Left lung (tissue), 10 donors: ENCODE data around the gene SH3PXD2B. TPM values are rescaled to one million over a fixed set of nuclear protein-coding genes. Genes with fewer than 3 reads are reported as not detected.

ENCODE experiments used
- ATAC-seq: fragments of 200-7000 bp; cut with Tn5 transposase; one replicate; pipeline ENCODE4 v1.9.1; 2020; ENCODE audit warnings: moderate library complexity
- DNase-seq, 4 donors: peaks; one replicate each; pipeline ENCODE4 v3.0.0-alpha.2; 2013 to 2020
- H3K27ac ChIP-seq, 2 donors: fragments of 200-600 bp; sonication (generic) in 1 of 2; one replicate each; pipeline versions ENCODE4 v1.5.0 to v1.8.0; 2020 to 2021
- H3K27me3 ChIP-seq, 2 donors: fragments of 200-600 bp; sonication (generic) in 1 of 2; one replicate each; pipeline versions ENCODE4 v1.5.0 to v1.8.0; 2020 to 2021
- H3K36me3 ChIP-seq, 2 donors: fragments of 200-600 bp; sonication (generic) in 1 of 2; one replicate each; pipeline versions ENCODE4 v1.5.0 to v1.8.0; 2020 to 2021
- H3K4me1 ChIP-seq, 2 donors: fragments of 200-600 bp; one replicate each; pipeline ENCODE4 v1.8.0; 2021
- H3K4me3 ChIP-seq, 2 donors: fragments of 200-600 bp; sonication (generic) in 1 of 2; one replicate each; pipeline versions ENCODE4 v1.5.0 to v1.8.0; 2020 to 2021; ENCODE audit warnings: mild to moderate bottlenecking in 1 of 2
- H3K9me3 ChIP-seq, 2 donors: fragments of 200-600 bp; sonication (generic) in 1 of 2; one replicate each; pipeline versions ENCODE4 v1.5.0 to v1.8.0; 2020 to 2021
- intact Hi-C, 2 donors: fragments of 100-400 bp; cut with DNase I; formaldehyde crosslinking; loops; one replicate each; pipeline versions ENCODE4 v1.11.2 to v1.14.2; 2022
- polyA plus RNA-seq, 6 donors: library from polyadenylated mRNA; unstranded; fragments of 120-200 nt; gene quantifications; one replicate each; pipeline ENCODE4 v1.2.1, GENCODE V29; 2013; ENCODE audit not compliant: insufficient read length in 6 of 6
- total RNA-seq, 2 donors: library from RNA; stranded (reverse); fragmentation: NEBNext Ultra II Directional; extraction: Animal tissue kit (Norgen Biotek cat#: 25700); gene quantifications; one replicate each; pipeline ENCODE4 v1.2.1, GENCODE V29; 2021
- TF ChIP-seq, protein P1 (sequence below), 2 donors: fragments of 200-600 bp; sonication (generic) in 1 of 2; IDR thresholded peaks; one replicate each; pipeline versions ENCODE4 v1.5.0 to v1.8.0; 2021; ENCODE audit warnings: antibody characterized with exemption in 2 of 2
- donor health status: DM: no; HTN: yes; CAD: no.
- donor health status: DM: no; HTN: no; CAD: no.

The SH3PXD2B gene
- total and polyA plus RNA-seq, 8 donors: 35.4 to 57.5 (median 43.8) TPM

DNA sequence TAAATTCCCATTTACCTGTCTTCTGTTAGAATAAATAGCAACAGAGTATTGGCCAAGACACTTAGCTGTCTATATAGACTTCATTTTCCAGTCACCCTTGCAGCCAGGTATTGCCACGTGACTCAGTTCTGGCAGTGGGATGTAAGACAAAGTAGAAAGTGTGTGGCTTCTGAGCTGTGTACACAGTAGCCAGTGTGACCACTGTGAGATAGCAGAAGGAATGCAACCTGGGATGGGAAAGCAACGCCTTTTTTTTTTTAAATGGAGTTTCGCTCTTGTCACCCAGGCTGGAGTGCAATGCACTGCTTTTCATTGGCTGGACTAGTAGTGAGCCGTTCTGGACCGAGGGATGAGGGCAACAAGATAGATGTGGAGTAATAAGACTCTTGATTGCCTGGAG lies 106.2 kb downstream of the SH3PXD2B start:
- H3K27ac ChIP-seq: no peak overlapping the region
- no peak for ATAC-seq
- no peaks in the 10 kb centered on the region for H3K9me3 ChIP-seq
- intact Hi-C loops: no loop called here
- TF ChIP-seq, protein P1, sequence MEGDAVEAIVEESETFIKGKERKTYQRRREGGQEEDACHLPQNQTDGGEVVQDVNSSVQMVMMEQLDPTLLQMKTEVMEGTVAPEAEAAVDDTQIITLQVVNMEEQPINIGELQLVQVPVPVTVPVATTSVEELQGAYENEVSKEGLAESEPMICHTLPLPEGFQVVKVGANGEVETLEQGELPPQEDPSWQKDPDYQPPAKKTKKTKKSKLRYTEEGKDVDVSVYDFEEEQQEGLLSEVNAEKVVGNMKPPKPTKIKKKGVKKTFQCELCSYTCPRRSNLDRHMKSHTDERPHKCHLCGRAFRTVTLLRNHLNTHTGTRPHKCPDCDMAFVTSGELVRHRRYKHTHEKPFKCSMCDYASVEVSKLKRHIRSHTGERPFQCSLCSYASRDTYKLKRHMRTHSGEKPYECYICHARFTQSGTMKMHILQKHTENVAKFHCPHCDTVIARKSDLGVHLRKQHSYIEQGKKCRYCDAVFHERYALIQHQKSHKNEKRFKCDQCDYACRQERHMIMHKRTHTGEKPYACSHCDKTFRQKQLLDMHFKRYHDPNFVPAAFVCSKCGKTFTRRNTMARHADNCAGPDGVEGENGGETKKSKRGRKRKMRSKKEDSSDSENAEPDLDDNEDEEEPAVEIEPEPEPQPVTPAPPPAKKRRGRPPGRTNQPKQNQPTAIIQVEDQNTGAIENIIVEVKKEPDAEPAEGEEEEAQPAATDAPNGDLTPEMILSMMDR (IDR thresholded peaks at IDR 0.05): no peak
- H3K4me3 ChIP-seq: no peak overlapping the region
- H3K36me3 ChIP-seq: peaks cover 0 to 88% of the 10 kb centered on the region in 2 donors
- no peak for DNase-seq
- no peaks in the 10 kb centered on the region for H3K4me1 ChIP-seq
- H3K27me3 ChIP-seq: no peaks in the 10 kb centered on the region

DNA sequence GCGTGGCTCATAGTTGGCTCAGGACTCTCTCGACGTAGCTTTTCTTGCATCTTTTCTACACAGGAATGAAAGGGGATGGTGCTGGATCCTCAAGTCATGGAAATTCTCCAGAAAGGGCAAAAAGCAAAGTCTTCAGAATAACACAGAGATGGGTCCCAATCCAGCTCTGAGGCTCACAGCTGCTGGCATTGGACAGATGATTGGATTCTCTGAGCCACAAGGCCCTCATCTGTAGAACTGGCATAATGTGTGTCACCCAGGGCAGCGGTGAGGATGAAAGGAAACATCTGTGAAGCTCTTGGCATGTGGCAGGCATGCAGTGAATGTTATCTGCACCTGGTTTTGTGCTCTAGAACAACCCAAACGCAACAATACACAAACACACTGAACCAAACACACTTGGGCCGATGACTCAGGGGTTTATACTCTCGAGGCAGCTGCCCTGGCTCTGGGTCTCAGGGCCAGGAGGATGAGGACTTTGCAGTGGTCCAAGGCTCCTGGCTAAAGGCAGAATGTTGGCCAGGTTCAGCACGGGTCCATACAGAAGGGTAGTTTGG lies 106.8 kb downstream of the SH3PXD2B start:
- H3K27me3 ChIP-seq: no peaks in the 10 kb centered on the region
- H3K9me3 ChIP-seq: no peaks in the 10 kb centered on the region
- no peak overlapping the region for H3K27ac ChIP-seq
- ATAC-seq: no peak
- TF ChIP-seq, protein P1 (IDR thresholded peaks at IDR 0.05): no peak
- H3K36me3 ChIP-seq: peaks cover 0 to 88% of the 10 kb centered on the region in 2 donors
- DNase-seq: no peak
- intact Hi-C loops: no loop called here
- no peaks in the 10 kb centered on the region for H3K4me1 ChIP-seq
- H3K4me3 ChIP-seq: no peak overlapping the region

DNA sequence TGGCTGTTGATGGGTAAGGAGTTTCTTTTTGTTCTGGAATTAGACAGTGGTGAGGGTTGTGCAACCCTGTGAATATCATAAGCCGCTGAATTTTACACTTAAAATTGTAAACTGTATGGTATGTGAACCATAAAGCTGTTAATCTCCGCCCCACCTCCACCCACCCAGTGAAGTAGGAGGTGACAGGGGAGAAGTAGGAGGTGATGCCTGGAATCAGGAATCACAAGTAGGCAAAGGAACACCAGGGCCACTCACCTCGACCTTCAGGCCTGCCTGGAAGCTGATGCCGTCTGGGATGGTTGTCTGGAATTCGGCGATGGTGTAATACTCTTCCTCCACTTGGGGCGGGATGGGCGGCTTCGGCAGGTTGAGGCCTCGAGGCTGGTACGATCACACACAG lies 108.4 kb downstream of the SH3PXD2B start:
- no peaks in the 10 kb centered on the region for H3K27me3 ChIP-seq
- no peaks in the 10 kb centered on the region for H3K9me3 ChIP-seq
- no peak overlapping the region for H3K27ac ChIP-seq
- no peak overlapping the region for H3K4me3 ChIP-seq
- DNase-seq: no peak
- no peaks in the 10 kb centered on the region for H3K4me1 ChIP-seq
- no peak for ATAC-seq
- TF ChIP-seq, protein P1 (IDR thresholded peaks at IDR 0.05): no peak
- intact Hi-C loops: no loop called here
- H3K36me3 ChIP-seq: peaks cover 0 to 87% of the 10 kb centered on the region in 2 donors

- Histone ChIP-seq H3K36me3 (peaks cover 0 to 87% of the 10 kb centered on the region in 2 donors), H3K27me3 (no peaks in the 10 kb centered on the region), H3K27ac (no peak overlapping the region), H3K4me1 (no peaks in the 10 kb centered on the region), H3K4me3 (no peak overlapping the region), H3K9me3 (no peaks in the 10 kb centered on the region)
- DNase-seq (no peak), ATAC-seq (no peak)
- intact Hi-C loops: no loop called here
- TF ChIP-seq, protein P1 (IDR thresholded peaks at IDR 0.05): no peak
These were observed 109.4 kb downstream of the SH3PXD2B start for GRCh38 chr5:172344855-172345409.

- intact Hi-C loops: no loop called here
- no peaks in the 10 kb centered on the region for H3K27me3 ChIP-seq
- TF ChIP-seq, protein P1 (IDR thresholded peaks at IDR 0.05): no peak
- H3K9me3 ChIP-seq: no peaks in the 10 kb centered on the region
- DNase-seq (no peak), ATAC-seq (no peak)
- H3K27ac ChIP-seq: no peak overlapping the region
- H3K36me3 ChIP-seq: peaks cover 0 to 88% of the 10 kb centered on the region in 2 donors
- no peak overlapping the region for H3K4me3 ChIP-seq
- no peaks in the 10 kb centered on the region for H3K4me1 ChIP-seq
These were observed 110.6 kb downstream of the SH3PXD2B start for GRCh38 chr5:172343741-172344140.
